GM21825 (cell line): Measurements from ENCODE around the gene PCDH18.

ENCODE experiments used
- ATAC-seq: cut with Tn5 transposase; IDR thresholded peaks from one replicate; pipeline ENCODE4 v1.9.1; 2021; ENCODE audit warnings: mild to moderate bottlenecking, moderate library complexity; ENCODE audit not compliant: unreplicated experiment

The PCDH18 gene

DNA sequence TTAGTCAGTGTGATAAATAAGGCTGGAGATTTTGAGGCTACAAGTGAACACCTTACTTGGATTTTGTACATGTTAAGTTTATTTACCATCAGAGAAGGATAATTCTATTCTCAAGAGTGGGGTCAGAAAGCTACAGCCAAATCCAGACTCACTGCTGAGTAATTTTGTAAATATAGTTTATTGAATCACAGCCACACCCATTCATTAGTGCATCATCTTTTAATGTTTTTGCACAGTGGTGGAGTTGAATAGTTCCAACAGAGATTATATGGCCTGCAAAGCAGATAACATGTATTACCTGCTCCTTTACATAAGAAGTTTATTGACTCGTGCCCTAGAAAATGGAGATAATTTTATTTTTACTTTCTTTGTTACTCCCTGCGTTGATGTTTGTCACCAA, 60.4 kb downstream of the PCDH18 start:
- ATAC-seq, result no peak

DNA sequence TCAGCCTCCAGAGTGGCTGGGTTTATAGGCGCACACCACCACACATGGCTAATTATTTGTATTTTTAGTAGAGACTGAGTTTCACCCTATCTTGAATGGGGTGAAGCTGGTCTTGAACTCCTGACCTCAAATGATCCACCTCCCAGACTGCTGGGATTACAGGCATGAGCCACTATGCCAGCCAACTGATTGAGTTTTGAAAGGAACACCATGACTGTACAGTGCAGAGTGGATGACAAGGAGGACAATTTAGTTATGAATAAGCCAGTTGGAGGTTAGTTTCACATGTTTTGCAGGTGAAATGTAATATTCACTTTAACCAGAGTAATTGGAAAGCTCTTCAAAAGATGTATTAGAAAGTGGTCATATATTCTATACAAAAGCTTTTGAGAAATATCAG, 60.8 kb downstream of the PCDH18 start:
- ATAC-seq, result no peak

GRCh38 chr4:137470806-137471205, 61.5 kb downstream of the PCDH18 start:
- no peak for ATAC-seq
